H1 (cell line): ENCODE results near the gene SENP3. TPM values are rescaled to one million over a fixed set of nuclear protein-coding genes. Genes with fewer than 3 reads are reported as not detected.

Experiments
- EP300 ChIP-seq, 2 experiments: IDR thresholded peaks; 1 replicate in 1 of 2; 2 replicates in 1 of 2; pipeline ENCODE4 v1.6.1; 2011 to 2012; ENCODE audit warnings: low read depth in 2 of 2, low read length in 2 of 2, mild to moderate bottlenecking in 2 of 2, borderline replicate concordance in 1 of 2, inconsistent platforms in 1 of 2, moderate library complexity in 1 of 2
- EZH2 ChIP-seq: fragments of 200-600 bp; sonication (generic); IDR thresholded peaks from 2 replicates; pipeline ENCODE4 v1.7.1; 2012; ENCODE audit warnings: low read depth, mild to moderate bottlenecking, moderate library complexity, low read length, inconsistent platforms; ENCODE audit not compliant: severe bottlenecking
- FOSL1 ChIP-seq: IDR thresholded peaks from 2 replicates; pipeline ENCODE4 v1.6.1; 2011; ENCODE audit warnings: mild to moderate bottlenecking, low read depth, low read length, moderate library complexity; ENCODE audit not compliant: insufficient read depth
- RAD21 ChIP-seq, 2 experiments: IDR thresholded peaks in 1 of 2; conservative IDR thresholded peaks in 1 of 2; 2 replicates each; pipeline ENCODE4 v1.6.1; 2011; ENCODE audit warnings: low read depth in 2 of 2, low read length in 2 of 2, improper control_type of control experiment in 1 of 2, inconsistent platforms in 1 of 2, mild to moderate bottlenecking in 1 of 2, moderate library complexity in 1 of 2
- TCF12 ChIP-seq: IDR thresholded peaks from 2 replicates; pipeline ENCODE4 v1.6.1; 2011; ENCODE audit warnings: low read depth, mild to moderate bottlenecking, low read length
- YY1 ChIP-seq: IDR thresholded peaks from 2 replicates; pipeline ENCODE4 v1.6.1; 2011; ENCODE audit warnings: low read depth, mild to moderate bottlenecking, low read length
- polyA plus RNA-seq, 7 experiments: library from polyadenylated mRNA; depleted of rRNA in 3 of 7; stranded (reverse) in 5 of 7; unstranded in 2 of 7; fragments of >200 nt in 5 of 7; fragments of 200-250 nt in 2 of 7; gene quantifications; 1 replicate in 5 of 7; 2 replicates in 1 of 7; 4 replicates in 1 of 7; pipeline versions ENCODE4 v1.2.1 to v1.2.3, GENCODE V29; 2011 to 2013; ENCODE audit warnings: missing spikeins in 2 of 7, mixed read lengths in 2 of 7
- total RNA-seq: library from RNA; stranded (reverse); fragmentation: NEBNext Ultra II Directional; extraction: Animal tissue kit (Norgen Biotek cat#: 25700); gene quantifications from 2 replicates; pipeline ENCODE4 v1.2.1, GENCODE V29; 2021
- TF ChIP-seq, protein P1 (sequence below): fragments of 300-600 bp; sonication (generic); IDR thresholded peaks from 2 replicates; pipeline ENCODE4 v1.7.1; 2012; ENCODE audit warnings: low read length, moderate library complexity, mild to moderate bottlenecking, inconsistent platforms; ENCODE audit not compliant: insufficient replicate concordance

SENP3 gene
- total and polyA plus RNA-seq, 2 of the 8 experiments (the other 6 are each of a cell fraction or from before 2014, with no cell fraction given) = 86.2 to 129 TPM

DNA sequence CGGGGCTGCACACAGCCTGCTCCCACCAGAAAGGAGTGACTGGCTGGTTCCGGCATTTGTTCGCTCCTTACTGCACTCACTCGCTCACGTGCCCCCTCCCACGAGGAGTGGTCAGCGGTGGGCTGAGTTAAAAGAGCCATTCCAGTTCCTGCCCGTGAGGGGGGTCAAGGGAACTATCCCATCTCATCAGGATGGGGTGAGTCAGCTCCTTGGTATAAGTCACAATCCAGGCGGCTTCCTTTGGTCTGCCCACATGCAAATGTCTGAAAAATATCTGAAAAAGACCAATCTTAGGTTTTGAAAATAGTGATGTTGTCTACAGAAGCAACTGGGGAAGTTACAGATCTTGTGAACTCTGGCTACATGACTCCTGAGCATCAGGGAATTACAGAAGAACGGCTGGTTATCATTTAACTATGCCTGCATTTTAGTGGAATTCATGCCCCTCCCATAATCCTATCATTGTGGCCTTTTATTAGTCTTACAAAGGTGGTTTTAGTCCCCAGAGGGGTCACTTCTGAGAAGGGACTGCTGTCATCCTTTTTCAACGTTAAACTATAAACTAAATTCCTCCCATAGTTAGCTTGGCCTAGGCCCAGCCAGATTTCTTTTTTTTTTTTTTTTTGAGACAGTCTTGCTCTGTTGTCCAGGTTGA is 22.7 kb upstream of the SENP3 start (continued):
- TF ChIP-seq, protein P1, sequence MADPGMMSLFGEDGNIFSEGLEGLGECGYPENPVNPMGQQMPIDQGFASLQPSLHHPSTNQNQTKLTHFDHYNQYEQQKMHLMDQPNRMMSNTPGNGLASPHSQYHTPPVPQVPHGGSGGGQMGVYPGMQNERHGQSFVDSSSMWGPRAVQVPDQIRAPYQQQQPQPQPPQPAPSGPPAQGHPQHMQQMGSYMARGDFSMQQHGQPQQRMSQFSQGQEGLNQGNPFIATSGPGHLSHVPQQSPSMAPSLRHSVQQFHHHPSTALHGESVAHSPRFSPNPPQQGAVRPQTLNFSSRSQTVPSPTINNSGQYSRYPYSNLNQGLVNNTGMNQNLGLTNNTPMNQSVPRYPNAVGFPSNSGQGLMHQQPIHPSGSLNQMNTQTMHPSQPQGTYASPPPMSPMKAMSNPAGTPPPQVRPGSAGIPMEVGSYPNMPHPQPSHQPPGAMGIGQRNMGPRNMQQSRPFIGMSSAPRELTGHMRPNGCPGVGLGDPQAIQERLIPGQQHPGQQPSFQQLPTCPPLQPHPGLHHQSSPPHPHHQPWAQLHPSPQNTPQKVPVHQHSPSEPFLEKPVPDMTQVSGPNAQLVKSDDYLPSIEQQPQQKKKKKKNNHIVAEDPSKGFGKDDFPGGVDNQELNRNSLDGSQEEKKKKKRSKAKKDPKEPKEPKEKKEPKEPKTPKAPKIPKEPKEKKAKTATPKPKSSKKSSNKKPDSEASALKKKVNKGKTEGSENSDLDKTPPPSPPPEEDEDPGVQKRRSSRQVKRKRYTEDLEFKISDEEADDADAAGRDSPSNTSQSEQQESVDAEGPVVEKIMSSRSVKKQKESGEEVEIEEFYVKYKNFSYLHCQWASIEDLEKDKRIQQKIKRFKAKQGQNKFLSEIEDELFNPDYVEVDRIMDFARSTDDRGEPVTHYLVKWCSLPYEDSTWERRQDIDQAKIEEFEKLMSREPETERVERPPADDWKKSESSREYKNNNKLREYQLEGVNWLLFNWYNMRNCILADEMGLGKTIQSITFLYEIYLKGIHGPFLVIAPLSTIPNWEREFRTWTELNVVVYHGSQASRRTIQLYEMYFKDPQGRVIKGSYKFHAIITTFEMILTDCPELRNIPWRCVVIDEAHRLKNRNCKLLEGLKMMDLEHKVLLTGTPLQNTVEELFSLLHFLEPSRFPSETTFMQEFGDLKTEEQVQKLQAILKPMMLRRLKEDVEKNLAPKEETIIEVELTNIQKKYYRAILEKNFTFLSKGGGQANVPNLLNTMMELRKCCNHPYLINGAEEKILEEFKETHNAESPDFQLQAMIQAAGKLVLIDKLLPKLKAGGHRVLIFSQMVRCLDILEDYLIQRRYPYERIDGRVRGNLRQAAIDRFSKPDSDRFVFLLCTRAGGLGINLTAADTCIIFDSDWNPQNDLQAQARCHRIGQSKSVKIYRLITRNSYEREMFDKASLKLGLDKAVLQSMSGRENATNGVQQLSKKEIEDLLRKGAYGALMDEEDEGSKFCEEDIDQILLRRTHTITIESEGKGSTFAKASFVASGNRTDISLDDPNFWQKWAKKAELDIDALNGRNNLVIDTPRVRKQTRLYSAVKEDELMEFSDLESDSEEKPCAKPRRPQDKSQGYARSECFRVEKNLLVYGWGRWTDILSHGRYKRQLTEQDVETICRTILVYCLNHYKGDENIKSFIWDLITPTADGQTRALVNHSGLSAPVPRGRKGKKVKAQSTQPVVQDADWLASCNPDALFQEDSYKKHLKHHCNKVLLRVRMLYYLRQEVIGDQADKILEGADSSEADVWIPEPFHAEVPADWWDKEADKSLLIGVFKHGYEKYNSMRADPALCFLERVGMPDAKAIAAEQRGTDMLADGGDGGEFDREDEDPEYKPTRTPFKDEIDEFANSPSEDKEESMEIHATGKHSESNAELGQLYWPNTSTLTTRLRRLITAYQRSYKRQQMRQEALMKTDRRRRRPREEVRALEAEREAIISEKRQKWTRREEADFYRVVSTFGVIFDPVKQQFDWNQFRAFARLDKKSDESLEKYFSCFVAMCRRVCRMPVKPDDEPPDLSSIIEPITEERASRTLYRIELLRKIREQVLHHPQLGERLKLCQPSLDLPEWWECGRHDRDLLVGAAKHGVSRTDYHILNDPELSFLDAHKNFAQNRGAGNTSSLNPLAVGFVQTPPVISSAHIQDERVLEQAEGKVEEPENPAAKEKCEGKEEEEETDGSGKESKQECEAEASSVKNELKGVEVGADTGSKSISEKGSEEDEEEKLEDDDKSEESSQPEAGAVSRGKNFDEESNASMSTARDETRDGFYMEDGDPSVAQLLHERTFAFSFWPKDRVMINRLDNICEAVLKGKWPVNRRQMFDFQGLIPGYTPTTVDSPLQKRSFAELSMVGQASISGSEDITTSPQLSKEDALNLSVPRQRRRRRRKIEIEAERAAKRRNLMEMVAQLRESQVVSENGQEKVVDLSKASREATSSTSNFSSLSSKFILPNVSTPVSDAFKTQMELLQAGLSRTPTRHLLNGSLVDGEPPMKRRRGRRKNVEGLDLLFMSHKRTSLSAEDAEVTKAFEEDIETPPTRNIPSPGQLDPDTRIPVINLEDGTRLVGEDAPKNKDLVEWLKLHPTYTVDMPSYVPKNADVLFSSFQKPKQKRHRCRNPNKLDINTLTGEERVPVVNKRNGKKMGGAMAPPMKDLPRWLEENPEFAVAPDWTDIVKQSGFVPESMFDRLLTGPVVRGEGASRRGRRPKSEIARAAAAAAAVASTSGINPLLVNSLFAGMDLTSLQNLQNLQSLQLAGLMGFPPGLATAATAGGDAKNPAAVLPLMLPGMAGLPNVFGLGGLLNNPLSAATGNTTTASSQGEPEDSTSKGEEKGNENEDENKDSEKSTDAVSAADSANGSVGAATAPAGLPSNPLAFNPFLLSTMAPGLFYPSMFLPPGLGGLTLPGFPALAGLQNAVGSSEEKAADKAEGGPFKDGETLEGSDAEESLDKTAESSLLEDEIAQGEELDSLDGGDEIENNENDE = no peak
- TF ChIP-seq EP300 (IDR thresholded peaks at IDR 0.05; ENCODE audit: borderline replicate concordance in 1 of 2, low read depth in 2 of 2, low read length in 2 of 2) = no peak
- TF ChIP-seq RAD21 (IDR thresholded peaks at IDR 0.05 in 1 of 2, conservative IDR thresholded peaks at IDR 0.05 in 1 of 2; ENCODE audit: low read depth in 2 of 2, low read length in 2 of 2) = no peak
- TF ChIP-seq EZH2 = no peak
- TF ChIP-seq YY1 = no peak
- TF ChIP-seq FOSL1 = no peak
- no peak for TF ChIP-seq TCF12
